HEK293 (cell line): ENCODE measurements around the gene RIC8A.

Experiments
- CTCF ChIA-PET: fragments of 350-600 bp; formaldehyde crosslinking; extraction: SDS; loops from one replicate; lab custom pipeline; 2021; ENCODE audit warnings: antibody characterized with exemption; lab: Yijun Ruan, JAX
- POLR2A ChIA-PET: fragments of 300-600 bp; formaldehyde crosslinking; extraction: SDS; loops from one replicate; lab custom pipeline; 2020; ENCODE audit warnings: antibody characterized with exemption, inconsistent platforms; lab: Yijun Ruan, JAX
- H3K27ac ChIP-seq: fragments of 200-500 bp; sonication (Bioruptor generic); 2 replicates; pipeline ENCODE4 v1.5.1; 2014; ENCODE audit warnings: low read depth, low read length, control low read depth, inconsistent platforms; ENCODE audit errors: extremely low read depth
- H3K36me3 ChIP-seq, 2 experiments: fragments of 200-500 bp in 1 of 2; sonication (Bioruptor generic) in 1 of 2; 1 replicate in 1 of 2; 2 replicates in 1 of 2; pipeline ENCODE4 v1.5.1; 2014 to 2017; ENCODE audit warnings: inconsistent platforms in 2 of 2, low read length in 2 of 2; ENCODE audit not compliant: control insufficient read depth in 2 of 2, insufficient read depth in 1 of 2
- H3K4me1 ChIP-seq: fragments of 200-500 bp; sonication (Bioruptor generic); 2 replicates; pipeline ENCODE4 v1.5.1; 2014; ENCODE audit warnings: mild to moderate bottlenecking, low read length, inconsistent platforms; ENCODE audit not compliant: control insufficient read depth, insufficient read depth
- H3K4me3 ChIP-seq: 2 replicates; pipeline ENCODE4 v1.5.1; 2011; ENCODE audit warnings: low read depth, mild to moderate bottlenecking, control low read depth, low read length, moderate library complexity
- H3K9me3 ChIP-seq: fragments of 200-500 bp; sonication (Bioruptor generic); 2 replicates; pipeline ENCODE4 v1.5.1; 2014; ENCODE audit warnings: low read depth, low read length, inconsistent platforms; ENCODE audit not compliant: control insufficient read depth, insufficient read depth
- EGR2 ChIP-seq: fragments of 450-650 bp; formaldehyde crosslinking; IDR thresholded peaks from 2 replicates; pipeline ENCODE4 v1.5.1; 2016; ENCODE audit warnings: low read depth, missing biosample characterization, missing genetic modification characterization
- GLIS1 ChIP-seq: fragments of 450-650 bp; formaldehyde crosslinking; IDR thresholded peaks from 2 replicates; pipeline ENCODE4 v1.5.1; 2016; ENCODE audit warnings: missing biosample characterization, missing genetic modification characterization
- GLIS2 ChIP-seq: fragments of 450-650 bp; formaldehyde crosslinking; IDR thresholded peaks from 2 replicates; pipeline ENCODE4 v1.5.1; 2016; ENCODE audit warnings: missing biosample characterization, missing genetic modification characterization
- KLF8 ChIP-seq: fragments of 450-650 bp; formaldehyde crosslinking; IDR thresholded peaks from 2 replicates; pipeline ENCODE4 v1.5.1; 2016; ENCODE audit warnings: missing biosample characterization, missing genetic modification characterization
- SCRT2 ChIP-seq: fragments of 450-650 bp; formaldehyde crosslinking; IDR thresholded peaks from 2 replicates; pipeline ENCODE4 v1.5.1; 2016; ENCODE audit warnings: missing biosample characterization, missing genetic modification characterization
- SP7 ChIP-seq: fragments of 450-650 bp; formaldehyde crosslinking; IDR thresholded peaks from 2 replicates; pipeline ENCODE4 v1.5.1; 2016; ENCODE audit warnings: missing biosample characterization, missing genetic modification characterization
- ZBTB1 ChIP-seq: fragments of 450-650 bp; formaldehyde crosslinking; IDR thresholded peaks from 2 replicates; pipeline ENCODE4 v1.5.1; 2016; ENCODE audit warnings: missing biosample characterization, missing genetic modification characterization
- ZFHX2 ChIP-seq: fragments of 450-650 bp; formaldehyde crosslinking; conservative IDR thresholded peaks from 2 replicates; pipeline ENCODE4 v1.5.1; 2016; ENCODE audit warnings: missing biosample characterization, missing genetic modification characterization
- ZNF10 ChIP-seq: fragments of 450-650 bp; formaldehyde crosslinking; IDR thresholded peaks from 2 replicates; pipeline ENCODE4 v1.5.1; 2017; ENCODE audit warnings: missing biosample characterization, missing genetic modification characterization
- ZNF148 ChIP-seq: fragments of 450-650 bp; formaldehyde crosslinking; IDR thresholded peaks from 2 replicates; pipeline ENCODE4 v1.5.0; 2017; ENCODE audit warnings: missing biosample characterization, missing genetic modification characterization, borderline replicate concordance
- ZNF16 ChIP-seq: fragments of 450-650 bp; formaldehyde crosslinking; IDR thresholded peaks from 2 replicates; pipeline ENCODE4 v1.5.1; 2016; ENCODE audit warnings: low read depth, missing biosample characterization, missing genetic modification characterization
- ZNF341 ChIP-seq: fragments of 450-650 bp; formaldehyde crosslinking; IDR thresholded peaks from 2 replicates; pipeline ENCODE4; 2016; ENCODE audit warnings: low read depth, missing biosample characterization, missing genetic modification characterization
- ZNF404 ChIP-seq: fragments of 450-650 bp; formaldehyde crosslinking; IDR thresholded peaks from 2 replicates; pipeline ENCODE4 v1.5.1; 2017; ENCODE audit warnings: missing biosample characterization, missing genetic modification characterization
- ZNF621 ChIP-seq: fragments of 450-650 bp; formaldehyde crosslinking; IDR thresholded peaks from 2 replicates; pipeline ENCODE4 v1.5.1; 2017; ENCODE audit warnings: missing biosample characterization, missing genetic modification characterization
- ZSCAN23 ChIP-seq: fragments of 450-650 bp; formaldehyde crosslinking; IDR thresholded peaks from 2 replicates; pipeline ENCODE4 v1.5.1; 2016; ENCODE audit warnings: missing biosample characterization, missing genetic modification characterization
- TF ChIP-seq, protein P1 (sequence below): fragments of 450-650 bp; formaldehyde crosslinking; IDR thresholded peaks from 2 replicates; pipeline ENCODE4 v1.5.1; 2016; ENCODE audit warnings: missing biosample characterization, missing genetic modification characterization
- TF ChIP-seq, protein P2 (sequence below): fragments of 450-650 bp; IDR thresholded peaks from 2 replicates; pipeline ENCODE4 v1.5.1; 2018; ENCODE audit warnings: missing biosample characterization, mild to moderate bottlenecking, missing genetic modification characterization

The RIC8A gene

DNA sequence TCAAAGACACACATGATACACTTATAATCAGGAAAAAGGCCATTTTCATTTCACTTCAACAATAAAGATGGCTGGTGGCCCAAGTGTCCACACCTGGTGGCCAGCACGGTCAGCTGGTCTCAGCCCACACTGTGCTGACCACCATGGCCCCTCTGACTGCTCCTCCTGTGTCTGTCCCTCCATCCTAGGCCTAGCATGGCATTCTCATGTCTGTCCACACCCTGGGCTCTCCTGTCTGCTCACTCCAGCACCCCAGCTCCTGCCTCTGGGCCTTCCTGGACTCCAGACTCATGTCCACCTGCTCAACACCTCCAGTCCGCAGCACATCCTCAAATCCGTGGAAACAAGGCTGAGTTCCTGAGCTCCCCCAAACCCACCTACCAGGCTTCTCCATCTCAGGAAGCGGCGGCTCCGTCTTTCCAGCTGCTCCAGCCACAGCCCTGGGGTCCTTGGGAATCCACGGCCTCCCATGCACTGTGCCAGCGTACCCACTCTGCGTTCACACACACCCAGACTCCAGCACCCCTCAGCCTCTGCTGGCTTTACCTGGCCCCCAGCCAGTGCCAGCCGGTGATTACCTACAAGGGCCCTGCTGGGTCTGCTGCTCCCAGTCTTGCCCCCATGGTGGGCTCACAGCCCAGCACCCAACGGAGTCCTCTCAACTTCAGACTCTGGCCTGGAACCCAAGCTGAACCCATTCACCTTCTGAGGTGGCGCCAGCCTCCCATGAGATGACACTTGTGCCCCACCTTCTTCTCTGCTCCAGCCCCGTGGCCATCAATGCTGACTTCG is 14.7 kb downstream of the RIC8A start:
- CTCF ChIA-PET = interaction anchor here (1.3 kb wide), 1 partner anchor 29 kb away, joined by 4 read pairs; no protein-coding TSS in a partner anchor
- Histone ChIP-seq H3K27ac (no peak overlapping the region), H3K9me3 (no peaks in the 10 kb centered on the region), H3K4me1 (no peaks in the 10 kb centered on the region), H3K4me3 (no peak overlapping the region), H3K36me3 (peaks cover 0 to 43% of the 10 kb centered on the region in 2 experiments; a peak in 1 of 3 replicates)
- TF ChIP-seq GLIS1 (tag by site-specific recombination) (no peak), ZNF341 (tag by site-specific recombination) (no peak), SP7 (tag by site-specific recombination) (no peak), ZNF10 (tag by site-specific recombination) (no peak), ZNF621 (tag by site-specific recombination) (no peak), ZNF16 (tag by site-specific recombination) (no peak), ZNF404 (tag by site-specific recombination) (no peak), KLF8 (tag by site-specific recombination) (no peak), ZBTB1 (tag by site-specific recombination) (no peak), ZSCAN23 (tag by site-specific recombination) (no peak), SCRT2 (tag by site-specific recombination) (no peak), ZNF148 (tag by site-specific recombination) (no peak)
- TF ChIP-seq, protein P1, sequence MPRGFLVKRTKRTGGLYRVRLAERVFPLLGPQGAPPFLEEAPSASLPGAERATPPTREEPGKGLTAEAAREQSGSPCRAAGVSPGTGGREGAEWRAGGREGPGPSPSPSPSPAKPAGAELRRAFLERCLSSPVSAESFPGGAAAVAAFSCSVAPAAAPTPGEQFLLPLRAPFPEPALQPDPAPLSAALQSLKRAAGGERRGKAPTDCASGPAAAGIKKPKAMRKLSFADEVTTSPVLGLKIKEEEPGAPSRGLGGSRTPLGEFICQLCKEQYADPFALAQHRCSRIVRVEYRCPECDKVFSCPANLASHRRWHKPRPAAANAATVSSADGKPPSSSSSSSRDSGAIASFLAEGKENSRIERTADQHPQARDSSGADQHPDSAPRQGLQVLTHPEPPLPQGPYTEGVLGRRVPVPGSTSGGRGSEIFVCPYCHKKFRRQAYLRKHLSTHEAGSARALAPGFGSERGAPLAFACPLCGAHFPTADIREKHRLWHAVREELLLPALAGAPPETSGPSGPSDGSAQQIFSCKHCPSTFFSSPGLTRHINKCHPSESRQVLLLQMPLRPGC (tag by site-specific recombination) = no peak
- TF ChIP-seq, protein P2, sequence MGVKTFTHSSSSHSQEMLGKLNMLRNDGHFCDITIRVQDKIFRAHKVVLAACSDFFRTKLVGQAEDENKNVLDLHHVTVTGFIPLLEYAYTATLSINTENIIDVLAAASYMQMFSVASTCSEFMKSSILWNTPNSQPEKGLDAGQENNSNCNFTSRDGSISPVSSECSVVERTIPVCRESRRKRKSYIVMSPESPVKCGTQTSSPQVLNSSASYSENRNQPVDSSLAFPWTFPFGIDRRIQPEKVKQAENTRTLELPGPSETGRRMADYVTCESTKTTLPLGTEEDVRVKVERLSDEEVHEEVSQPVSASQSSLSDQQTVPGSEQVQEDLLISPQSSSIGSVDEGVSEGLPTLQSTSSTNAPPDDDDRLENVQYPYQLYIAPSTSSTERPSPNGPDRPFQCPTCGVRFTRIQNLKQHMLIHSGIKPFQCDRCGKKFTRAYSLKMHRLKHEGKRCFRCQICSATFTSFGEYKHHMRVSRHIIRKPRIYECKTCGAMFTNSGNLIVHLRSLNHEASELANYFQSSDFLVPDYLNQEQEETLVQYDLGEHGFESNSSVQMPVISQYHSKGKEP = no peak
- POLR2A ChIA-PET = interaction anchor here (1.6 kb wide), 1 partner anchor 15 kb away, joined by 12 read pairs; the partner anchor contains the start of genes BET1L and RIC8A

DNA sequence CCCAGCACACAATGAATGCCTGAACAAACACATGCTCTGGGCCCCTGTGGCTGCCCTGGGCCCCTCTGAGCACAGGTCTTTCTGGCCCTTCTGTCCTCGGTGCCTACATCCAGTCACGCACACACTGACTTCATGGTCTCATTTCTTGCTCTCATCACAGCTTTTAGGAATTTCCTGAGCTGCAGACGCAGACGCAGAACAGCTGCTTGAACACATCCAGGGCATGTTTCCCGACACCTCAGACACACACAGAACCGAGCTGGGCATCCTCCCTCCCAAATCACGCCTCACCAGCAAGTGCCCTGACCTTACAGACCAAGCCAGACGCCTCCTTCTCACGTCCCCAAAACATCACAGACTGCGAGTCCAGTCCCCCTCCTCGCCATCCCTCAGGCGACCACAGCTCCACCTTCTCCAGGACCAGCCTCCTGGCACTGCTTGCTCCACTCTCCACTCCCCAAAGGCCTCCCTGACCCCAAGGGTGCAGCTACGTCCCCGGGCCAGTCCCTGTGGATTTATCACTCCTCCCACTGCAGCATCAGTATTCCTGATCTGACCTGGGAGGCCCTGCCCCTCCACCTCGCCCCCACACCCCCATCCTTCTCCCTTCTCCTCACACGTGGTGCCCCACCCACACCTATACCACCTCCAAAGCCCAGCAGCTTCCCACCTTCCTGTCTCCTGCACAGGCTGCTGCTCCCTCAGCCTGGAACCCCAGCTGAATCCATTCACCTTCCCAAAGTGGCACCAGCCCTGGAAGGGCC is 15.7 kb downstream of the RIC8A start:
- CTCF ChIA-PET = no interaction called here
- TF ChIP-seq EGR2 (tag by site-specific recombination) = peak; percentile 83
- TF ChIP-seq ZFHX2 (tag by site-specific recombination) = peak; percentile 80
- no peak for TF ChIP-seq GLIS2 (tag by site-specific recombination)
- TF ChIP-seq, protein P2 = no peak
- no peak overlapping the region for H3K4me3 ChIP-seq
- POLR2A ChIA-PET = no interaction called here
- no peaks in the 10 kb centered on the region for H3K9me3 ChIP-seq
- H3K4me1 ChIP-seq = no peaks in the 10 kb centered on the region
- H3K27ac ChIP-seq = no peak overlapping the region
- H3K36me3 ChIP-seq = peaks cover 0 to 36% of the 10 kb centered on the region in 2 experiments; a peak in 1 of 3 replicates
